HG03575 (cell line): ENCODE data around the gene FBN3.

Experiments used
- ATAC-seq: cut with Tn5 transposase; IDR thresholded peaks from one replicate; pipeline ENCODE4 v1.9.1; 2021; ENCODE audit not compliant: unreplicated experiment, insufficient number of reproducible peaks, low FRiP score; ENCODE audit errors: extremely low read depth

Gene FBN3

DNA sequence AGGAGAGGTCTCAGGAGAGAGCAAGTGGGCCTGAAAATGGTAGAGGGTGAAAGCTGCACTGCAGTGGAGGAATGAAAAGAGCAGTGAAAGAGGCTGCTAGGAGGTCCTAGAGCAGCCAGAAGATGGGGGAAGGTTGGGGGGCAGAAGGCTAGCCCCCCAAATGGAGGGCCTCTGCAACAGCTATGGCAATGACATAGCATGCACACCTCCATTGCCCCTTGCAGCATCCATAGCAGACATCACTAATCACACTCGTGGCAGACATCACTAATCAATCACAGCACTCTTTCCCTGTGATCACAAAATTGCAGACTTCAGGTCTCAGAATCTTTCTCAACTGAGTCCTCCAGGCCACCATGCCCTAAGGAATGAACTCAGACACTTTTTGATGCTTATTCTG is 74.9 kb downstream of the FBN3 start:
- no peak for ATAC-seq

- no peak for ATAC-seq
These were observed 77.5 kb downstream of the FBN3 start for GRCh38 chr19:8071912-8072311.

GRCh38 chr19:8069096-8069973 is 80.1 kb downstream of the FBN3 start:
- ATAC-seq: no peak

DNA sequence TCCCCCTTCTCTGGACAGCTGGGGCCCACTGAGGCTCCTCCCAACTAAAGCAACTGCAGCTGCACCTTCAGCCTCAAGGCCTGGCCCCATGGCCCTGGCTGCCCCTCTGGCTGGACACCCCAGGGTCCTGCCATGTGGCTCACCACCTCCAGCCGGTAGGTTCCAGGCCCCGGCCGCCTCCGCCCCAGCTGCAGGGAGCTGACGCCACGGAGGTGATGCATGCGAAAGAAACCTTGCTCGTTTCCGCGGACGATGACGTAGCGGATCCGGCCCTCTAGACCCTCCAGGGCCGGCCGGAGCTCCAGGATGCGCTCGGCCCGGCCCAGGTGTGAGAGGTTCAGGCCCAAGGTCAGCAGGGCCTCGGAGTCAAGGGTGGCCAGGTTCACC is 83.5 kb downstream of the FBN3 start:
- ATAC-seq: no peak

DNA sequence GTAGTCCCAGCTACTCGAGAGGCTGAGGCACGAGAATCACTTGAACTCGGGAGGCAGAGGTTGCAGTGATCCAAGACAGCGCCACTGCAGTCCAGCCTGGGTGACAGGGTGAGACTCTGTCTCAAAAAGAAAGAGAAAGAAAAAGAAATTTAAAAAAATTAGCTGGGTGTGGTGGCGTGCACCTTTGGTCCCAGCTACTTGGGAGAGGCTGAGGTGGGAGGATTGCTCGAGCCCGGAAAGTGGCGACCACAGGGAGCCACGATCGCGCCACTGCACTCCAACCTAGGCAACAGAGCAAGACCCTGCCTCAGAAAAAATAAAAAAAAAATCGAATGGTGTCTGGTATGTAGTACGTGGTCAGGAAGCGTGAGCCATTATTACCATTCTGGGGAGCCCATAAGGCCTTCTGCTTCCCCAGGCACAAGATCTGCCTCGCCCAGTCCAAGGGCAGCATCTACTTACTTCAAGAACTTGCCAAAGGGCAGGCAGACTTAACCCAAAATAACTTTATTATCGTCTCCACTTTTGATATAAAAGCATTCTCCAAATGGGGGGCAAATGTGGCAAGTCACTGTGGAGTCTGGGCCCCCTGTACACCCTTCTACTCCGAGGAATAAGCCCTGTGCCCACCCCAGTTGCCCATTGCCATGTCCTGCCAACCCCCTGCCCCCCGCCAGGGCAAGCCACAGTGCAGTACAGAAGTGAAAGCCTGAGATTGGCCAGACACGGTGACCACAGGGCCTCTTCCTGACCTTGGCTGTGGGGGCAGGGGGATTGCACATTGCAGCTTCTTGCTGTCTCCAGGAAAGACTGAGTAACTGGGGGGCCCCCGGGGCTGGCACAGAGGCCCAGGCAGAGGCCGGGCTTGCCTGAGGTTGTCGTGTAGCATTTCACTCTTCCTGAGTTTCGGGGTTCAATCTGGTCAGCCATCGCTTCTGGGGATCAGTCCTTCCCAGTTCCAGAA is 84.2 kb downstream of the FBN3 start:
- no peak for ATAC-seq

DNA sequence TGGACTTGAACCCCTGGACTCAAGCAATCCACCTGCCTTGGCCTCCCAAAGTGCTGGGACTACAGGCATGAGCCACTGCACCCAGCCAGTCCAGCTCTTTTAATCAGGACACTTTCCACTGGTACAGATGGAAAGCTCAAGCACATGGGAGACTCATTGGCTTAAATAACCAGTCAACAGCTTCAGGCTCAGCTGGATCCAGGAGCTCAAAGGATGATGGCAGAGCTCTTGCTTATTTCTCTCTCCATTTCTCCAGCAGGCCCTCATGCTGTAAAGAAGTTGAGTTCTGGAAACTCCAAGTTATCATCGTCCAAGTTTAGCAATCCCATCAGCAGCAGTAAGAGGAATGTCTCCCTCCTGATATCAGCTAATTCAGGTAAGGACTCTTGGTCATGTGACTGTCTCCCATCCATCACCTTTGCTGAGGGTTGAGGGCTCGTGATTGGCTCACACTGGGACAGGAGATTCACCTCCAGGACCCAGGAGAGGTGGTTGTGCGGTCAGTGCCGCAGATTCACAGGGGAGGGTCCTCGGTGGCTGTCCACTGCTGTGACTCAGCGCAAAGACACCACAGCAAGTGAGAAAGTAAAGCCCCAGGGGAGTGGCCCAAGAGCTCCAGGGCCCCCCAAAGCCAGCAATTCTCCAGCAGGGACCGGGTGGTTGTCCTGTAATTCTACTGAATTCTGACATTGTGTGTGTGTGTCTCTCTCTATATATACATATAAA is 91.7 kb downstream of the FBN3 start:
- ATAC-seq: no peak

DNA sequence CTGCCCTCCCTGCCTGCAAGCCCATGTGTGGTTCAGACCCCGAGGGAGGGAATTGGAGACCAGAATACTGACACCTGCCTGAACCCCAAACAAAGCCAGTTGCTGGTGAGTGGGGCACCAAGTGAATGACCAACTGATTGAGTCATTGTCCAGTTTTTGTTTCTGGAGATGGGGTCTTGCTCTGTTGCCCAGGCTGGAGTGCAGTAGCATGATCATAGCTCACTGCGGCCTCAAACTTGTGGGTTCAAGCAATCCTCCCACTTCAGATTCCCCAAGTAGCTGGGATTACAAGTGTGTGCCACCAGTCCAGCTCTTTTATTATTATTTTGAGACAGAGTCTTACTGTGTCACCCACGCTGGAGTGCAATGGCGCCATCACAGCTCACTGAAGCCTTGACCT is 92.9 kb downstream of the FBN3 start:
- ATAC-seq: no peak

DNA sequence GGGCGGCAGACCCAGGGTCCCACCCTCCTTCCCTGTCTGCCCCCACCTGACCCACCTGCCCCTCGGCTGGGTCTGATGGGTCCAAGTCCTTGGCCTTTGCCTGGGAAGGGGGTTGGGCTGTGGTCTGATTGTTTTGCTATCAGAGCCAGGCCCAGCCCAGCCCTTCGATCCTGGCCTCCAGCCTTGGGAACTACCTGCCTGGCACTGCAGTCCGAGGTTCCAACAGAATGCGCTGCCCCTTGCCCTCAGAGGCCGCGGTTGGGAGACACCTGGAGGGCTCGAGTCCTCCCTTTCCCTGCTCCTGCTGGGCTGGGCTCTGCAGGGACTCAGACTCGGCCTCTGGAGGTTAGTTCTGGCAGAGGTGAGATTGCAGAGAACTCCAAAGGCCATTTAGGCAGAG is 95.2 kb downstream of the FBN3 start:
- no peak for ATAC-seq

GRCh38 chr19:8052464-8052859 is 96.9 kb downstream of the FBN3 start, which contains the start of gene CCL25:
CCL25 (plus strand) TSS chr19:8052760; CDS start chr19:8053050, 290 bp downstream.
- no peak for ATAC-seq

GRCh38 chr19:8050274-8051096 is 98.9 kb downstream of the FBN3 start:
- peak; percentile 50 for ATAC-seq

- no peak for ATAC-seq
These were observed 102.7 kb downstream of the FBN3 start for GRCh38 chr19:8046569-8047165.

- no peak for ATAC-seq
These were observed 103.4 kb downstream of the FBN3 start for GRCh38 chr19:8045872-8046568.

- ATAC-seq: no peak
These were observed 105.4 kb downstream of the FBN3 start for GRCh38 chr19:8044018-8044417.

- ATAC-seq: no peak
These were observed 106.5 kb downstream of the FBN3 start for GRCh38 chr19:8042900-8043299.

DNA sequence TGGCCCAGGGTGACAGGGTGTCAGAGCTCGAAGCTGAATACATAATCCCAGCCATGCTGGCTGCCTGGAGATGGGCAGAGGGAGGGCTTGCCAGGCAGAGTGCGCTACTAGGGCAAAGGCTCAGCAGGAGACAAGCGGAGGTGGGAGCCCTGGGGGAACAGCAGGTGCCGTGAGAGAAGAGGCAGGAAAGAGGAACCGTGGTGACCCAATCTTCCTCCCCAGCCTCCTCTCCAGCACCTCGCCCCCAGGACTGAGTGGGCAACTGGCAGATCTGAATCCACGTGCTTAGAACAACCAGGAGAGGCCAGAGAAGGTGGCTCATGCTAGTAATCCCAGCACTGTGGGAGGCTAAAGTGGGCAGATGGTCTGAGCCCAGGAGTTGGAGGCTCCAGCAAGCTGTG is 107.9 kb downstream of the FBN3 start:
- ATAC-seq: no peak

DNA sequence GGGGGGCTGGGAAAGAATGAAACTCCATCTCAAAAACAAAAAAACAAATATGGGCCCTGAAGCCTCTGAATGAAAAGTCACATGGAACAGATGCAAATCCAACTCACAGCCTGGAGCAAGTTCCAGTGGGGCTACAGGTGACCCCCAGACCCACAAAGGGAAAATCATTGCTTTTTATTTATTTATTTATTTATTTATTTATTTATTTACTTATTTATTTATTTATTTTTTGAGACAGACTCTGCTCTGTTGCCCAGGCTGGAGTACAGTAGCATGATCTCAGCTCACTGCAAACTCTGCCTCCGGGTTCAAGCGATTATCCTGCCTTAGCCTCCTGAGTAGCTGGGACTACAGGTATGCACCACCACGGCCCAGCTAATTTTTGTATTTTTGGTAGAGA is 110.2 kb downstream of the FBN3 start:
- ATAC-seq: no peak

- no peak for ATAC-seq
These were observed 110.6 kb downstream of the FBN3 start for GRCh38 chr19:8038815-8039214.
